MCF 10A (cell line): Measurements from ENCODE around the gene NSD1. TPM values are rescaled to one million over a fixed set of nuclear protein-coding genes. Genes with fewer than 3 reads are reported as not detected.

Experiments
- BruUV-seq: library from RNA; stranded (reverse); fragments of 400-500 nt; replicated peaks from 2 replicates; lab custom pipeline; 2021; lab: Mats Ljungman, UMichigan
- CTCF ChIA-PET: fragments of 300-600 bp; sonication (Branson Sonifier 250); formaldehyde crosslinking; extraction: SDS; loops from one replicate; lab custom pipeline; 2021; ENCODE audit warnings: antibody characterized with exemption, inconsistent platforms; lab: Yijun Ruan, JAX
- POLR2A ChIA-PET: fragments of 300-600, 350-650 bp; sonication (Branson Sonifier 250); formaldehyde crosslinking; extraction: SDS; loops from one replicate; lab custom pipeline; 2020; ENCODE audit warnings: antibody characterized with exemption, inconsistent platforms; lab: Yijun Ruan, JAX
- DNase-seq: peaks from one replicate; pipeline ENCODE4 v3.0.0-alpha.2; 2018; ENCODE audit not compliant: unreplicated experiment
- H3K27ac Mint-ChIP-seq: one replicate; pipeline ENCODE4 v1.8.0; 2022; ENCODE audit warnings: mild to moderate bottlenecking, low read depth, mixed read lengths; ENCODE audit not compliant: unreplicated experiment
- H3K27me3 Mint-ChIP-seq: one replicate; pipeline ENCODE4 v1.8.0; 2022; ENCODE audit warnings: mixed read lengths; ENCODE audit not compliant: insufficient read depth, unreplicated experiment
- H3K36me3 Mint-ChIP-seq: one replicate; pipeline ENCODE4 v1.8.0; 2022; ENCODE audit warnings: mild to moderate bottlenecking, moderate library complexity, mixed read lengths; ENCODE audit not compliant: insufficient read depth, unreplicated experiment
- H3K4me1 Mint-ChIP-seq: one replicate; pipeline ENCODE4 v1.8.0; 2022; ENCODE audit warnings: mixed read lengths; ENCODE audit not compliant: insufficient read depth, unreplicated experiment
- H3K4me3 Mint-ChIP-seq: one replicate; pipeline ENCODE4 v1.8.0; 2022; ENCODE audit warnings: mild to moderate bottlenecking, moderate library complexity, mixed read lengths; ENCODE audit not compliant: unreplicated experiment
- H3K9me3 Mint-ChIP-seq: one replicate; pipeline ENCODE4 v1.8.0; 2022; ENCODE audit warnings: mixed read lengths; ENCODE audit not compliant: unreplicated experiment
- intact Hi-C: fragments of 100-400 bp; cut with micrococcal nuclease; formaldehyde crosslinking; loops from 2 replicates; pipeline ENCODE4 v1.14.1; 2022
- total RNA-seq: library from RNA; stranded (reverse); gene quantifications from 2 replicates; pipeline ENCODE4 v1.2.3, GENCODE V29; 2022
- TF ChIP-seq, protein P1 (sequence below): fragments of 200-600 bp; IDR thresholded peaks from one replicate; pipeline ENCODE4 v1.8.0; 2022; ENCODE audit warnings: antibody characterized with exemption, mild to moderate bottlenecking; ENCODE audit not compliant: unreplicated experiment

Gene NSD1
- total RNA-seq, 1 experiment from 2014 or later: 110 TPM

DNA sequence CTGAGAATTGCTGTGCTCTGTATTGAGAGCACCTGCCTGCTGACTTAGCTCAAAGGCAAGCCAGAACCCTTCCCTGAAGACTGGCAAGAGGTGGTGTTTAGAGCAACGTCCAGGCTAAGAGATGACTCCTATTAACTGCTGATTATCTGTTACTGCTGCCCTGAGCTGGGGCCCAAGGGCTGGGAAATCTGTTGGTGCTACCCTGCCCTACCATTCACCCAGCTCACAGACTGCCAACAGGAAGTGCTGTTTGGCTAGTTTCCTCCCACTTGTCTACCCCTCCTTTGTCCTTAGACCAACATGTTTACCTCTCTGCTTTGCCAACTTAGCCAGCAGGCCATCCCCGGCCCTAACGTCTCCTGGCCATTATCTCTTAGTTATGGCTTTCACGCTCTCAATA, 163.0 kb downstream of the NSD1 start:
- DNase-seq: no peak
- Mint-ChIP-seq H3K27ac (peak overlapping the region; percentile 63), H3K27me3 (no peaks in the 10 kb centered on the region), H3K4me3 (no peak overlapping the region), H3K36me3 (peaks cover 84% of the 10 kb centered on the region), H3K4me1 (peaks cover 23% of the 10 kb centered on the region), H3K9me3 (no peaks in the 10 kb centered on the region)
- POLR2A ChIA-PET: interaction anchor here (0.6 to 2.2 kb wide), 3 partner anchors 33 to 154 kb away, joined by 3 to 5 read pairs (median 5); no protein-coding TSS in a partner anchor
- intact Hi-C loops: no loop called here
- TF ChIP-seq, protein P1, sequence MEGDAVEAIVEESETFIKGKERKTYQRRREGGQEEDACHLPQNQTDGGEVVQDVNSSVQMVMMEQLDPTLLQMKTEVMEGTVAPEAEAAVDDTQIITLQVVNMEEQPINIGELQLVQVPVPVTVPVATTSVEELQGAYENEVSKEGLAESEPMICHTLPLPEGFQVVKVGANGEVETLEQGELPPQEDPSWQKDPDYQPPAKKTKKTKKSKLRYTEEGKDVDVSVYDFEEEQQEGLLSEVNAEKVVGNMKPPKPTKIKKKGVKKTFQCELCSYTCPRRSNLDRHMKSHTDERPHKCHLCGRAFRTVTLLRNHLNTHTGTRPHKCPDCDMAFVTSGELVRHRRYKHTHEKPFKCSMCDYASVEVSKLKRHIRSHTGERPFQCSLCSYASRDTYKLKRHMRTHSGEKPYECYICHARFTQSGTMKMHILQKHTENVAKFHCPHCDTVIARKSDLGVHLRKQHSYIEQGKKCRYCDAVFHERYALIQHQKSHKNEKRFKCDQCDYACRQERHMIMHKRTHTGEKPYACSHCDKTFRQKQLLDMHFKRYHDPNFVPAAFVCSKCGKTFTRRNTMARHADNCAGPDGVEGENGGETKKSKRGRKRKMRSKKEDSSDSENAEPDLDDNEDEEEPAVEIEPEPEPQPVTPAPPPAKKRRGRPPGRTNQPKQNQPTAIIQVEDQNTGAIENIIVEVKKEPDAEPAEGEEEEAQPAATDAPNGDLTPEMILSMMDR: no peak
- no TSS peak for BruUV-seq
- CTCF ChIA-PET: no interaction called here

DNA sequence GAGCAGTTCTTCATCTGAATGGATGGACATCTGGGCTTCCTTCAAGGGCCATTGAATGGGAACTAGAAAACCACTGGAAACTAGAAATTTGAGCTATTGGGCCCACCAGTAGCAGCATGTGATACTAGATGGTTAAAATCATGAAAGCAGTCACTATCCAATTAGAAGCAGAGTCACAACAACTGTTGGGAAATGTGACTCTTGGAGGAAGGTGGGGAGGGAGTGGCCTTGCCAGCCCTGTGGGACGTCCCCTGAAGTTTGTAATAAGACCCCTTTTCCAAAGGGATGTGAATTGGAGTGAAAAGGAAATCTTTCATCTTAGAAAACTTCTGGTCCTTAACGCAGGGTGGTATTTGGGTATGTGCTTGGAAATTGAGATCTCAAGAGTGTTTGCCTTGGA, 164.3 kb downstream of the NSD1 start:
- H3K4me1 Mint-ChIP-seq: peaks cover 34% of the 10 kb centered on the region
- TF ChIP-seq, protein P1: no peak
- H3K4me3 Mint-ChIP-seq: no peak overlapping the region
- H3K27ac Mint-ChIP-seq: no peak overlapping the region
- H3K36me3 Mint-ChIP-seq: peaks cover 70% of the 10 kb centered on the region
- H3K9me3 Mint-ChIP-seq: no peaks in the 10 kb centered on the region
- intact Hi-C loops: no loop called here
- DNase-seq: no peak
- no TSS peak for BruUV-seq
- POLR2A ChIA-PET: interaction anchor here (0.6 to 2.2 kb wide), 8 partner anchors 9 to 48 kb away, joined by 3 to 8 read pairs (median 4); partner anchors contain the start of gene MXD3
- no peaks in the 10 kb centered on the region for H3K27me3 Mint-ChIP-seq
- CTCF ChIA-PET: interaction anchor here (0.6 to 3.4 kb wide), 9 partner anchors 9 to 302 kb away, joined by 3 to 19 read pairs (median 4); partner anchors contain the start of gene B4GALT7

DNA sequence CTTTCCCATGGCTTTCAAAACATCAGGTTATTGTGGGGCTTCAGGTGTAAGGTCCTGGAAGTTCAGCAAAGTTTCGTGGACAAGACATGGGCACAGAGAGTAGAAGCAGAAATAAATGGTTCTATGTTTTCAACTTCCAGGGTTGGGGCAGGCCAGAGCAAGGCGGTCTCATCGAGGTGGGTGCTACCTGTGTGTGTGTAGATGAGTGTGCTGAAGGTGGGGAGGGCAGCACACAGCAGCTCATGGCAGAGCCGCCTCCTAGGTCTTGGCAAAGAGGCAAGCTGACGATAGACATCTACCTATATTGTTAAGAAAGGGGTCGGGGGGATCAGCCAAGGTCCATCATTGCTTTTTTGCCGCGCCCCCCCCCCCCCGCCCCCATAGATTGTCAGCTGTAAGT, 166.1 kb downstream of the NSD1 start:
- Mint-ChIP-seq H3K27me3 (no peaks in the 10 kb centered on the region), H3K36me3 (peaks cover 55% of the 10 kb centered on the region), H3K4me3 (no peak overlapping the region), H3K27ac (peak overlapping the region; percentile 51), H3K9me3 (no peaks in the 10 kb centered on the region), H3K4me1 (peaks cover 39% of the 10 kb centered on the region)
- BruUV-seq: no TSS peak
- ChIA-PET CTCF (interaction anchor here (0.6 to 3.4 kb wide), 7 partner anchors 10 to 201 kb away, joined by 3 to 19 read pairs (median 4); no protein-coding TSS in a partner anchor), POLR2A (interaction anchor here (0.8 to 1.9 kb wide), 7 partner anchors 13 to 903 kb away, joined by 3 to 6 read pairs (median 3); partner anchors contain the start of gene MXD3)
- intact Hi-C loops: no loop called here
- DNase-seq: no peak
- TF ChIP-seq, protein P1: no peak

DNA sequence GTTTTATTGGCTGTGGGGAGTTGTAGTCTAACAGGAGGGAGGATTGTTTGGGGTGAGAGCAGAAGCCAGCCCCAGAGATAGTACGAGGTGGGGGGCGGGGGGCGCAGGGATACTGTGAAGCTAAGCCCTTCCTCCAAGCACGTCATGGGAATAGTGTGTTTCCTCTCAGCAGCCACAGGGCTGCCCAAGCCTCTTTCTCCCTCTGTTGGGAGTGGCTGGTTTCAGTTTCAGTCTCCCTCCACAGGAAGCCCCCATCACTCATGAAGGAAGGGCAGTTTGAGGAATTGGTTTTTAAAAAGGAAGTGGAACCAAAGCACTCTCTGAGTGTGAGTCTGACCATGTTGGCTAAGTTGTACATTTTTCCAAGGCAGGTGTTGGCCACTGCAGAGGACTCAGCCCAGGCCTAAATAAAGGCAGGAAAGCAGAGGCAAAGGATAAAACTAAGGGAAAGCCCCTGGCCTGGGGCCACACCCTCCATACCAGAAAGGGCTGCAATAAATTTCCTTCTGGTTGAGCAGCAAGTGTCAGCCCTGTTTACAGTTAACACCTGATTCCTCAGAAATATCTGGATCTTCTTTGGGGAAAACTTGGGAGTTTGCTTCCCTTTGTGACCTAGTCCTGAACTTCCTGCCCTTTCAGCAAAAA, 166.8 kb downstream of the NSD1 start:
- no TSS peak for BruUV-seq
- Mint-ChIP-seq H3K27me3 (no peaks in the 10 kb centered on the region), H3K27ac (peak overlapping the region; percentile 73), H3K4me1 (peaks cover 45% of the 10 kb centered on the region), H3K36me3 (peaks cover 55% of the 10 kb centered on the region), H3K9me3 (no peaks in the 10 kb centered on the region), H3K4me3 (peak overlapping the region; percentile 87)
- intact Hi-C loops: no loop called here
- ChIA-PET CTCF (interaction anchor here (0.6 to 3.6 kb wide), 10 partner anchors 9 to 640 kb away, joined by 3 to 27 read pairs (median 4); no protein-coding TSS in a partner anchor), POLR2A (interaction anchor here (0.9 to 3.6 kb wide), 10 partner anchors 9 to 186 kb away, joined by 3 to 23 read pairs (median 10); partner anchors contain the start of genes LMAN2, MXD3 and NSD1)
- TF ChIP-seq, protein P1: no peak
- DNase-seq: peak; percentile 30
